ENCODE measurements around the gene DOC2A.

Gene DOC2A

DNA sequence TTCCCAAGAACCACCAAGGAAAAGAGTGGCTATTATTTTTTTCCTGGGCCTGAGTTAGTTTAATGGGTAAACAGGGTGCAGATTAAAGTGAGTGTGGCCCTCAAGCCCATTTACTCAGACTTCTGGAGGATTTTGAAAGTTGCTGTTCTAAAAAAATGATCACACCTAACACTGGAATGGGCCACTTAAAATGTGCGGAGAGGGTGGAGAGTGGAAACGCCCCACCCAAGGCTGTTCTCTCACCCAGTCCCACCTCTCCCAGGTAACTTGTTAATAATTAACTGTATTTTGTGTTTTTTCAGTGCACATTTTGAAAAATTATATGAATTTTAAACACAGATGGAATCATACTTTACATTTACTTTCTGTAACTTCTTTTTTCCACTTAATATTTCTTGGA lies 20.8 kb downstream of the DOC2A start:
- DNase-seq, result no peak

DNA sequence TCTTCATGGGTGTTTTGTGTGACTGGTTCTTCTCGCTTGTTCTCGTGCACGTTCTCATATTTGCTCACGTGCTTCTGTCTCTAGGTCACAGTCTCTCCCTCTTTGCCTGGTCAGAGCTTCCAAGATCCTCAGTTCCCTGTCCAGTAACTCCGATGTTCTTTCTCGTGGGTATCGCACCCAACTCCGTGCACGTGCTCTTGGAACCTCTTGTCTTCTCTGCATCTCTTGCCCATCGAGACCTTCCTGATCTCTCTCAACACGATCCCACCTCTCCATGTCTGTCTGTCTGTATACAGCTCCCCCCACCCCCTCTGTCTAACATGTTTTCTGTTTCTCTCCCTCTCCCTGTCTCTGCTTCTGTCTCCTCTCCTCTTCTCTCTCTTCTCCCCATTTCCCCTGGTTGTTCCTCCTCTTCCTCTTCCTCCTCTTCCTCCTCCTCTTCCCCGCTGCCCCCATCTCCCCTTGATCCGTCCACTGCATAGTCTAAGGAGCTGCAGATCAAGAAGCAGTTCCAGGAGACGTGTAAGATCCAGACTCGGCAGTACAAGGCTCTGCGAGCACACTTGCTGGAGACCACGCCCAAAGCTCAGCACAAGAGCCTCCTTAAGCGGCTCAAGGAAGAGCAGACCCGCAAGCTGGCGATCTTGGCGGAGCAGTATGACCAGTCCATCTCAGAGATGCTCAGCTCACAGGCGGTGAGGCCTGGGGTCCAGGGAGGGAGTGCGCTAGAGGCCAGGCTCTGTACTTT lies 21.5 kb downstream of the DOC2A start:
- DNase-seq, result no peak

- no peak for DNase-seq
Measured at GRCh38 chr16:29988346-29989075, 22.3 kb downstream of the DOC2A start.

DNA sequence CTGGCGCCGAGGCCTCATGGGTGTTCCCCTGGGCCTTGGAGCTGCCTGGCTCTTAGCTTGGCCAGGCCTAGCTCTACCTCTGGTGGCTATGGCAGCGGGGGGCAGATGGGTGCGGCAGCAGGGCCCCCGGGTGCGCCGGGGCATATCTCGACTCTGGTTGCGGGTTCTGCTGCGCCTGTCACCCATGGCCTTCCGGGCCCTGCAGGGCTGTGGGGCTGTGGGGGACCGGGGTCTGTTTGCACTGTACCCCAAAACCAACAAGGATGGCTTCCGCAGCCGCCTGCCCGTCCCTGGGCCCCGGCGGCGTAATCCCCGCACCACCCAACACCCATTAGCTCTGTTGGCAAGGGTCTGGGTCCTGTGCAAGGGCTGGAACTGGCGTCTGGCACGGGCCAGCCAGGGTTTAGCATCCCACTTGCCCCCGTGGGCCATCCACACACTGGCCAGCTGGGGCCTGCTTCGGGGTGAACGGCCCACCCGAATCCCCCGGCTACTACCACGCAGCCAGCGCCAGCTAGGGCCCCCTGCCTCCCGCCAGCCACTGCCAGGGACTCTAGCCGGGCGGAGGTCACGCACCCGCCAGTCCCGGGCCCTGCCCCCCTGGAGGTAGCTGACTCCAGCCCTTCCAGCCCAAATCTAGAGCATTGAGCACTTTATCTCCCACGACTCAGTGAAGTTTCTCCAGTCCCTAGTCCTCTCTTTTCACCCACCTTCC lies 23.3 kb downstream of the DOC2A start:
- DNase-seq, result no peak

- DNase-seq, result no peak
Measured at GRCh38 chr16:29986931-29987330, 23.9 kb downstream of the DOC2A start.

GRCh38 chr16:29986231-29986630 lies 24.6 kb downstream of the DOC2A start:
- DNase-seq, result no peak

GRCh38 chr16:29985271-29985811 lies 25.5 kb downstream of the DOC2A start:
- DNase-seq, result no peak

- no peak for DNase-seq
Measured at GRCh38 chr16:29984764-29985147, 26.1 kb downstream of the DOC2A start.

- DNase-seq, result no peak
Measured at GRCh38 chr16:29984137-29984763, 26.6 kb downstream of the DOC2A start.

- DNase-seq, result no peak
Measured at GRCh38 chr16:29983420-29984136, 27.2 kb downstream of the DOC2A start.

- DNase-seq, result no peak
Measured at GRCh38 chr16:29982560-29983419, 28.0 kb downstream of the DOC2A start.

DNA sequence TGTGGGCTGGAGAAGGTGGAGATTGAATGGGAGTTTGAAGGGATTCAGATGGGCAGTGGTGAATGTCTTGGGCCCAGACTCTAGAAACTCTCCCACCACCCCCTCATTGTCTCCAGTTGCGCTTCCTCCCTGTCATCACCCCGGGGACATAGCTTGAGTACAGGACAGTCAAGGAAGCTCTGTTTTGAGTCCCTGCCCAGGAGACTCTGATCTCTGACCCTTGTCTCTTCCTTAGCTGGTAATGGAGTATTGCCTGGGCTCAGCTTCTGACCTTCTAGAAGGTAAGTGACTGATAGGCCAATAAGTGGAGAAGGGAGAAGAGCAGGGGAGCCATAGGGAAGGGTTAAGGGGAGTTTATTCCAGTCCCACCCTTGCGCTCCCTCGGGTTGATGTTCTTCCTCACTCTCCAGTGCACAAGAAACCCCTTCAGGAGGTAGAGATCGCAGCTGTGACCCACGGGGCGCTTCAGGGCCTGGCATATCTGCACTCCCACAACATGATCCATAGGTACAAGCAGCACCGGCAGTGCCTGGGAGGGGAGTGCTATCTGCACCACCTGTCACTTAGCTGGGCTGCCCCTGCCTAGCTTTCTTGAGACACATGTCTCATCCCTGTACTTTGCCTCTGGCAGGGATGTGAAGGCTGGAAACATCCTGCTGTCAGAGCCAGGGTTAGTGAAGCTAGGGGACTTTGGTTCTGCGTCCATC lies 32.1 kb downstream of the DOC2A start:
- DNase-seq, result no peak

- DNase-seq, result no peak
Measured at GRCh38 chr16:29978081-29978480, 32.7 kb downstream of the DOC2A start.

GRCh38 chr16:29977063-29977825 lies 33.6 kb downstream of the DOC2A start:
- no peak for DNase-seq

GRCh38 chr16:29975811-29976511 lies 34.9 kb downstream of the DOC2A start:
- DNase-seq, result no peak

- DNase-seq, result no peak
Measured at GRCh38 chr16:29975134-29975538, 35.7 kb downstream of the DOC2A start.

DNA sequence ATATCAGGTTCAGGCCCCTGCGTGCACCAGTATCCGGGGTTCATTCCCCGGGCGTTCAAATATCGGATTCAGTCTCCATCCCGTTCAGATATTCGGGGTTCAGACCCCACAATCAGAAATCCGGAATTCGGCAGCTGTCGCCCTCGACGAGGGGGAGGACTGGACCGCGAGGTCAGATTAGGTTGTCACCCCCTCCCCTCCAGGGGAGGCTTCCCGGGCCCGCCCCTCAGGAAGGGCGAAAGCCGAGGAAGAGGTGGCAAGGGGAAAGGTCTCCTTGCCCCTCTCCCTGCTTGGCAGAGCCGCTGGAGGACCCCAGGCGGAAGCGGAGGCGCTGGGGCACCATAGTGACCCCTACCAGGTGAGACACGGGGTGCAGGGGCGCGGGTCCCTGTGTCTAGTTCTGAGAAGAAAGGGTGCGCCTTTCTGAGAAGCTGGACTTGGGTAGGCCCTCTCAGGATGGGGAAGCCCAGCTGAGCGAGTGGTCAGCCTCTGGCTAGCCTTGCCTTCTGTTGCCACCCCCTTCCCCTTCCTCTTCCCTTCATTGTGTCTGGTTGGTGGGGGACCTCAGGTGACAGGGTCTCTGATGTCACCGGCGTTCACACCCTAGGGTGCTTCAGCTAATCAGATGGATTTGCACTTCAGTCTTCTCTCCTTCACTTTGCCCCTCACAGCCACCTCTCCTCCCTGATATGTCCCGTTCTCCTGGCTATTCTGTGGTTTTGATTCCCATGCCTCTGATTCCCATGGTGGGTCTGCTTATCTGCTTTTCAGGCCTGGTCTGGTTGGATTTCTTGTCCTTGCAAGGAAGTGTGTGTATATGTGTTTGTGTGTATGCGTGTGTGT lies 36.3 kb downstream of the DOC2A start:
- peak in 7 of 51 donors; percentile 9 to 26 (median 13) for DNase-seq
